ENCODE measurements around the gene CPSF3.

Gene CPSF3

GRCh38 chr2:9423100-9423921, at the start of gene CPSF3, which contains the start of gene ITGB1BP1:
CPSF3 (plus strand) TSS chr2:9423654; CDS start chr2:9423774, 120 bp downstream.
ITGB1BP1 (minus strand) TSS chr2:9423528; CDS start chr2:9418697, 4,831 bp downstream.
- peak; percentile 87 for DNase-seq (ENCODE audit: low read depth)

GRCh38 chr2:9374071-9374730, 49.3 kb upstream of the CPSF3 start:
- DNase-seq (ENCODE audit: low read depth), result no peak

GRCh38 chr2:9375857-9376428, 47.5 kb upstream of the CPSF3 start:
- no peak for DNase-seq (ENCODE audit: low read depth)

GRCh38 chr2:9377461-9378097, 45.9 kb upstream of the CPSF3 start:
- DNase-seq (ENCODE audit: low read depth), result no peak

GRCh38 chr2:9378433-9379390, 44.7 kb upstream of the CPSF3 start:
- DNase-seq (ENCODE audit: low read depth), result no peak

GRCh38 chr2:9379391-9379755, 44.1 kb upstream of the CPSF3 start:
- no peak for DNase-seq (ENCODE audit: low read depth)

GRCh38 chr2:9380702-9381628, 42.5 kb upstream of the CPSF3 start:
- no peak for DNase-seq (ENCODE audit: low read depth)

- no peak for DNase-seq (ENCODE audit: low read depth)
These were observed 40.7 kb upstream of the CPSF3 start for GRCh38 chr2:9382604-9383235.

GRCh38 chr2:9384521-9384920, 38.9 kb upstream of the CPSF3 start:
- DNase-seq (ENCODE audit: low read depth), result no peak

- DNase-seq (ENCODE audit: low read depth), result no peak
These were observed 37.6 kb upstream of the CPSF3 start for GRCh38 chr2:9385841-9386240.

GRCh38 chr2:9388199-9388681, 35.2 kb upstream of the CPSF3 start:
- no peak for DNase-seq (ENCODE audit: low read depth)

- DNase-seq (ENCODE audit: low read depth), result no peak
These were observed 34.2 kb upstream of the CPSF3 start for GRCh38 chr2:9388950-9389911.

- no peak for DNase-seq (ENCODE audit: low read depth)
These were observed 33.2 kb upstream of the CPSF3 start for GRCh38 chr2:9390151-9390850.

- no peak for DNase-seq (ENCODE audit: low read depth)
These were observed 32.5 kb upstream of the CPSF3 start for GRCh38 chr2:9390991-9391390.

- no peak for DNase-seq (ENCODE audit: low read depth)
These were observed 31.3 kb upstream of the CPSF3 start for GRCh38 chr2:9391961-9392720.

GRCh38 chr2:9392898-9393765, 30.3 kb upstream of the CPSF3 start:
- DNase-seq (ENCODE audit: low read depth), result no peak
